ENCODE data around the gene NCKAP5L.
"Not testable (repeated sequence)": the region's sequence is repeated elsewhere in the genome, so short reads cannot be mapped to it uniquely, and the experiment has no call there.

Gene NCKAP5L

DNA sequence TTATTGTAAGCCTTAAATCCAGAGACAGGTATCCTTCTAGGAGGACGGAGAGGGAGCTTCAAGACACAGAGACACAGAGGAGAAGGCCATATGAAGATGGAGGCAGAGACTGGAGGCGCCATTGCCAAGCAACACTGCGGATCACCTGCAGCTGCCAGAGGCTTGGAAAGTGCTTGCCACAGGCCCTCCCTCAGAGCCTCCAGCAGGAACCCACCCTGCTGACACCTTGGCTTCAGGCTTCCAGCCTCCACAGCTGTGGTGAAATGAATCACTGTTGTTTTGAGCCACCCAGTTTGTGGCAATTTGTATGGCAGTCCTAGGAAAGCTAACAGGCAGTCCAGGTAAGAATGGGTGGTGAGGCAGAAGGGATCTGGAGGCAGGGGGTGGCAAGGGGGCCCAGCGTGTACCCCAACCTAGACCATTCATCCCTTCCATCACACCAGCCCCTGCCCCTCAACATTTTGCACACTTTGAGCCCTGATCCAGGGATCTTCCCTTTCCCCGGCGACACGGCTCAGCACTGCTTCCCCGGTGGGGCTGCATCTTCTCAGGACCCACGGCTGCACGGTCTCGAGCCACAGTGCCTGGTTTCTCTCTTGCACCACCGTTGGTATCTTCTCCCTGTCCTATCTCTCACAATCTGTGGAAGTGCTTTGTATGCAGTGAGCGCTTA is 37.0 kb upstream of the NCKAP5L start:
- no peak for DNase-seq

DNA sequence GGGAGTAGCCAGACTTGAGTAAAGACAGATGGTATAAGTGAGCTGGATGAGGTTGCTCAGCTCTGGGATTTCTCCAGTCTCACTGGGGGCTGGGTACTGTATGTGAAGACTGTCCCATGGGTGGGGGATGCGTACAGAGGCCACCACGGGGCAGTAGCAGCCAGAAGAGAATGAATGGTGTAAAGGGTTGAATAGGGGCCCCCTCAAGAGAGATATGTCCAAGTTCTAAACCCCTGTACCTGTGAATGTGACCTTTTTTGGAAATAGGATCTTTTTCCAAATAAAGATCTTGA is 36.5 kb upstream of the NCKAP5L start:
- DNase-seq, result no peak

DNA sequence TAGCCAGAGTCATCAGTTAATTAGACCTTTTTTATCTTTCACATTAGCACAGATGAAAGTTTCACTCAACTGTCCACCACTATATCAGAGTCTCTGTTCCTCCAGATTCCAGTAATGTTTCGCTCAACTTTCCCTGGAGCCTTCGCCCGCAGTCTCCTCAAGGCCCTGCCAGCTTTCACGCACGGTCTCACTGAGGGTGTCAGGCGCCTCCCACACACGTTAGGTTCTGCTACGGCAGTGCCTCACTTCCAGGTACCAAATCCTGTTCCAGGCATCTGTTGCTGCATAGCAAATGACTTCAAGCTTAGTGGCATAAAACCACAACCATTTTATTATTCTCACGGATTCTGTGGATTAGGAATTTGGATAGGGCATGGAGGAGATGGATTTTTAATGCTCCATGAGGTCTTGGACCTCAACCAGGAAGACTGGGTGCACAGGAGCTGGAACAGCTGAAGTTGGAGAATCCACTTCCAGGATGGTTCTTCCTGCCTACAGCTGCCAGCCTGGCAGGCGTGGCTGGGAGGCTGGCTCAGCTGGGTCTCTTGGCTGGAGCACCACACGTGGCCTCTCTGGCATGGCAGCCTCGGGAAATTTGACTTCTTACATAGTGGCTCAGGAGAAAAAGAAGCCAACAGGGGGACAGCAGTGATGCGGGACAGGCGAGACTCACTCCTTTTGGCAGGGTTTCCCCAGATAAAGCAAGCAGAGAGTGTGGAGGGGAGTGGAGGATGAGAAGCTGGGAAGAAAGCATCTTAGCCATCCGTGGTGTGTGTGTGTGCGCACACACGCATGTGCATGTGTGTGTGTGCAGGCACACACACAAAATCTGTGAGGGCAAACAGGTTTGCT is 36.0 kb upstream of the NCKAP5L start:
- DNase-seq, result no peak

DNA sequence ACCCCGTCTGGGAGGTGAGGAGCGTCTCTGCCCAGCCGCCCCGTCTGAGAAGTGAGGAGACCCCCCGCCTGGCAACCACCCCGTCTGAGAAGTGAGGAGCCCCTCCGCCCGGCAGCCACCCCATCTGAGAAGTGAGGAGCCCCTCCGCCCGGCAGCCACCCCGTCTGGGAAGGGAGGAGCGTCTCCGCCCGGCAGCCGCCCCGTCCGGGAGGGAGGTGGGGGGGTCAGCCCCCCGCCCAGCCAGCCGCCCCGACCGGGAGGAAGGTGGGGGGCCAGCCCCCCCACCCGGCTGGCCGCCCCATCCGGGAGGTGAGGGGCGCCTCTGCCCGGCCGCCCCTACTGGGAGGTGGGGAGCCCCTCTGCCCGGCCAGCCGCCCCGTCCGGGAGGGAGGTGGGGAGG is 32.7 kb upstream of the NCKAP5L start:
- DNase-seq, result not testable (repeated sequence)

DNA sequence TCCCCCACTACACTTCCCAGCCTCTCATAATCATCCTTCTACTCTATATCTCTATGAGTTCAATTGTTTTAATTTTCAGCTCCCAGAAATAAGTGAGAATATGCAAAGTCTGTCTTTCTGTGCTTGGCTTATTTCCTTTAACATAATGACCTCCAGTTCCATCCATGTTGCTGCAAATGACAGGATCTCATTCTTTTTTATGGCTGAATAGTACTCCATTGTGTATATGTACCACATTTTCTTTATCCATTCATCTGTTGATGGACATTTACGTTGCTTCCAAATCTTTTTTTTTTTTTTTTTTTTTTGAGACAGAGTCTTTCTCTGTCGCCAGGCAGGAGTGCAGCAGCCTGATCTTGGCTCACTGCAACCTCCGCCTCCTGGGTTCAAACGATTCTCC is 27.7 kb upstream of the NCKAP5L start:
- not testable (repeated sequence) for DNase-seq

DNA sequence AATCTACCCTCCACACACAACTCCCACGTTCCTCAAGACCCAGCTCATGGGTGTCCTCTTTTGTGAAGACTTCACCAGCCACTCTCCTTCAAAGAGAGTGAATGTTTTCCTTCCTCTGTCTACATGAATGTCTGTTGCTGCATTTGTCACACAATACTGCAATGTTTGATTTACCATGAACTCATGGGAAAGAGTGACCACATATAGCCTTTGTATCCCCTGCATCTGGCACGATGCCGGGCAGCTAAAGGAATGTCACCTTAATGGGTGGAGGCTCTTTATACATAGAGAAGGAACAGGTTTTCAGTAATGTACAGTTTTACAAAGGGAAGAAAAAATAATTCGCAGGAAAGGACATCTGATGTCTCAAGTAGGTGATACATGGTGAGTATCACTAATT is 26.8 kb upstream of the NCKAP5L start:
- no peak for DNase-seq

DNA sequence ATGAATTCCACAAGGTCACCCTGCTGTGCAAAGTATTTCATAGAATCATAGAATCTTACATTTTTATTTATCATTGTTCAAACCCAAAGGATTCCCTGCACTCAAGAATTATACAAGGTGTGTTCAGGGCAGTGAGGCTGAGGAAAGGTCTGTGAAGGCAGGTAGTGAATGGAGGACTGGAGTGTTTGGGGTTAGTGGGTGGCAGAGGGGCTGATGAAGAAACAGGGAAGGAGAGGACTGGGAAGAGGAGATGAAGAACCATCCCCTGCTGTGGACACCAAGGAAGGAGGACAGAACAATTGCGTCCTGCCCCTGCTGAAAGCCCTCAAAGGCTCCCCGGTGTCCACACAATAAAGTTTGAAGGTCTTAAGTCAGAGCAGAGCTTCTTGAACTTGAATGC is 25.5 kb upstream of the NCKAP5L start:
- DNase-seq, result no peak

DNA sequence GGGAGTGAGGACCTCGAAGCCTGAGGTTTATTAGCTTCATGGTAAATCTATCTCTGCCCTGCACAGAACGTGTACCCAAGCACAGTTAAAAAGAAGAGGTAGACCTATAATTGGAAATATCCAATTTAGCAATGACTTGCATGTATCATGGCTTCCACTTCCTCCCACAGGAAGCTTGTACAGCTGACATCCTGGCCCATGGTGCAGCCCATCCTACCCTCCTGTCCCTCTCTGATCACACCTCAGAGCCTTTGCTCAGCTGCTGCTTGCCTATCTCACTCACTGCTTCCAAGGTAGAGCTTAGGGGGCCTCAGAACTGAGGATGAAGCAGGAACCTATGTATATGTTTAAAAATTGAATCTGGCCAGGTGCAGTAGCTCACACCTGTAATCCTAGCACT is 18.9 kb upstream of the NCKAP5L start:
- no peak for DNase-seq

DNA sequence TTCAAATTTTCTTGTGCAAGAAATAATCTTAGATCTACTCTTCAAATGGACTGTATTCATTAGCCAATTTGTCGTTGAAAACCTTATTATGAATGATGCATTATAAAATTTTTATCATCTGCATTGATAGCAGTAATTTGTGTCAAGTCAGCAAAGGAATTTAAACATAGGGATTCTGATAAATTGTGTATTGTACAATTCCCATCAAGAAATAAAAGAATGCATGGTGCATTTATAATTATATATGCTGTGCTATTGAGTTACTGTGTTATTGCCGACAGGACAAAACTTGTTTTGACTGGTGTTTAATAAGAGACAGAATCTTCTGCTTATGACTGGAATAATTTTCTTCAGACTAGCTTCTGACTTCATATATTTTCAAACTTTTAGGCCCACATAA is 17.8 kb upstream of the NCKAP5L start:
- DNase-seq, result no peak

DNA sequence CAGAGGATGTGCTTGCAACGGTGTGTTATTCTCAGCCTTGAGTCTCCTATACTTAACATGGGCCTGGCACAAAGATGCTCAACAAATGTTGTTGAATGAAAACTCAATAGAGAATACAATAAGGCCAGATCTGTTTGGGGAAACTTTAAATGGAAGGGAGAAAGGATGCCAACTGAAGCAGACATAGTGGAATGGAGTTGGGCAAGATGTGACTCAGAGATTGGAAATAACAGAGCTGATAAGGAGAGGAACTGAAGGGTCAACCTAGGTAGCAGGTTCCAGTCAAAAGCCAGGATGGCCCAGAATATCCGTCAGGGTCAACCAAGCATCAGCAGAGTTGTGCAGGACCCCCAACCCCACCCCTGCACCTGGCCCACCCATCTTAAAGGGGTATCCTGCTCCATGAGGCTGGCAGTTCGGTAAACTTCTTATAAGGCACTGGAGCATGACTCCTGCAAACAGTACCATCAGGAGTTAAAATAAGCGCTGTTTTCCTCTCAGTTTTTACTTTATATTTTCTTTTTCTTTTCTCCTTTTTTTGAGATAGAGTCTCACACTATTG is 15.7 kb upstream of the NCKAP5L start:
- DNase-seq, result no peak

DNA sequence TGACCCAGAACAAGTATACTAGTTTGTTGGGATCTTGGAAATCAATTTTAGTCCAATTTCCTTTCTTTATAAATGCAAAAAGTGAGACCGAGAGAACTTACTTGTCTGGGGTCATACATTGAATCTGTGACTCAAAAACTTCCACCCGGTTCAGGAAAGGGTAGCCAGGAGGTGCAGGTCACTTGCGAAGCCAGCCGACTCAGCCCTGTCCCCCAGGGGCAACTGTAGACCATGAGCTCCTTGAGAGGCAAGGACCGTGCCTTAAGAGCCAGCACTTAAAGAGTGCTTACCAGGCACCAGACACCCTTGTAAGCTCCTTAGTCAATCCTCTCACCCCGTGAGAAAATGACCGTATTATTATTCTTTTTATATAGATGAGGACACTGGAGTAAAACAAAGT is 15.2 kb upstream of the NCKAP5L start:
- DNase-seq, result no peak

DNA sequence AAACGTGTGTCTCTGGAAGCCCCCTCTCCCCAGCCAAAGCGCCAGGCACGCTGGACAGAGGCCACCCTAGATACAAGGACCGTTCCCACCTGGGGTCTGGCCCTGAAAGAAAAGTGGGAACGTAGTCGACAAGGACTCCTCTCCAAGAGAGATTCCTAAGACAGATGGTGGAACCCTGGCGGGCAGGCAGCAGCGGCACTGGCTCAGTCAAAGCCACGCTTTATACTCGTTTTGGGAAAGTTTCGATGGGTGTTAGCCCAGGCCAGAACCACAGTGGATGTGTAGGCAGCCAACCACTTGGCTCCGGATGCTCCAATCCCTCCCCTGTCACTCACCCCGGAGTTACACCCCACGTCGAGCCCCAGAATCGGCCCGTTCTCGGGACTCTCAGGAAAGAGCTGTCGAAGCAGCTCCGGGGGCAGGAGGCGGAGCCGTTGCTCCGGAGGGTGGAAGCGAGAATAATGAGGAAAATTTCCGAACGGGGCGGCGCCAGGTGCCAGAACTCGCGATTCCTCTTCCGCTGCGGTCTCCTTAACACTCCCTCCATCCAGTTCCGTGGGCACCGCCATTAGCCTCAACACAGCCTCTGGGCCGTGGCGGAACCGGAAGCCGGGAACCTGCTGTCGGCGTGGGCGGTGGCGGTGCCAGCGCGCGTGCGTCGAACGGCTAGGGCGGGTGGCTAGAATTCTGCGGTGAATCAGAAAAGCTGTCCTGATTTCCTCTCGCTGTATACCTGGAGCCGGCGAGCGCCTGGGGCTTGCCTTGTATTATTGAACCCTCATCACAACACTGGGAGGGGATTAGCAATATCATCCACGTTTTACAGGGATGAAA is 14.5 kb upstream of the NCKAP5L start, which contains the start of gene BCDIN3D:
Gene BCDIN3D, minus strand, starts transcription at position 588 of the 834 bp plus-strand sequence. Its CDS starts 19 bp downstream, at position 569.
- peak; percentile 97 for DNase-seq

DNA sequence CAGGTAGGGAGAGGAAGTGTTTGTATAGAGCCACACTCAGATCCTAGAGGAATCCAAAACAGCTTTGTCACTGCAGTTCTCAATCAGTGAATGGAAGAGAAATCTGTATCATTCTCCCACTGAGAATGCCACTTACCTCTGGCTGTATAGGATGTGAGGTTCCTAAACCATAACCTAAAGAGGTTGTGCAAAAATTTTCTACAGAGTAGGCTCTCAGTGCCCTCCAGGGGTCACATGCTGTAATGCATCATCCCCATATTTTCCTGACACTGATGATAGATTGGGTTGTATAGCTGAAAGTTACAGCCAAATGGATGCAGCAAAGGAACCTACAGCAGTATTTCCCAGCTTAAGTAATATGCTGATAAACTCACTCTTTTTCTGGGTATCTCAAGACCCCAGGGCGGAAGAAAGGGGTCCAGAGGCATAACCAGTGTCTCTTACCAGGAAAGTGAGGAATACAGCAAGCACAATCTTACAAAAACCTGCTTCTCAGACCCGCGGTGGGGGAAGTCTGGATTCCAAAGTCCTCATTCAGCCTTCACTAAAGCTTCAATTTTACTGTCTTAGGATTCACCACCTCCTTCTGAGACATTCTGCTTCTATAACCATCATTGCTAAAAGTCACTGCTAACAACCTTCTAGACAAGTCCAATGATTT is 10.9 kb upstream of the NCKAP5L start:
- peak; percentile 50 for DNase-seq

DNA sequence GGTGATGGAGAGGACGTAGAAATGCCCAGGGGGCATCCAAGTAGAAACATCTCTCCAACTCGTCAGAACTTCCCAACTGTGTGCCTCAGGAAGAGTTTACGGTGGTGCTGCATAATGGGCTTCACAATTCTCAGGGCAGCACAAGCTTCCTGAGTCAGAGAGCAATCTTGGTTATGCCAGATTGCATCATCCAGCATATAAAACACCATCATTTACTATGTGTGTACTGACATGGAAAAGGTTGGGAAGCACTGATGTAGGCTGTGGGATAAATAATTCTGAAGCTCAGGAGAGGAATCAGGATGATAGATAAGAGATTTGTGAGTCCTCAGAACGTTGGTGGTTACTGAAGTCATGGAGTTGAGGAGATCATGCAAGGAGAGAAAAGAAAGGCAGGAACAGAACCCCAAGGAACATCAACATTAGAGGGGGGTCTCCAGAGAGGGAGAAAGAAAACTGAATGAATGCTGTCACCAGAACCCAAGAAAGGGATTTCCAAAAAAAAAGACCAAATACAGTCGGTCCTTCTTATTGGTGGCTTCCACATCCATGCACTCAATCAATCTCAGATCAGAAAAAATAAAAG is 4.7 kb upstream of the NCKAP5L start:
- no peak for DNase-seq

DNA sequence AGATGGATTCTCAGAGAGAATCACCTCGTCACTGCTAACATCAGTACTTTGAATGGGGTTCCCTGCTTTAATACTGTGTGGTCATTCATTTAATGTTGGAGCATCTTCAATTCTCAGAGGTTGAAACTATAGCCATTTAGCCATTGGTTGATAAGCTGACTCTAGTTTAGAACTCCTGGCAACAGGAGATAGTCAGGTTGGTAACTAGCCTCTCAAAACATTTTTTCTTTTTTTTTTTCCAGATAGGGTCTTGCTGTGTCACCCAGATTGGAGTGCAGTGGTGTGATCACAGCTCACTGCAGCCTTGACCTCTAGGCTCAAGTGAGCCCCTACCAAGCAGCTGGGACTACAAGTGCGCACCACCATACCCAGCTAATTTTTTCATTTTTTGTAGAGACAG is 3.5 kb upstream of the NCKAP5L start:
- no peak for DNase-seq

DNA sequence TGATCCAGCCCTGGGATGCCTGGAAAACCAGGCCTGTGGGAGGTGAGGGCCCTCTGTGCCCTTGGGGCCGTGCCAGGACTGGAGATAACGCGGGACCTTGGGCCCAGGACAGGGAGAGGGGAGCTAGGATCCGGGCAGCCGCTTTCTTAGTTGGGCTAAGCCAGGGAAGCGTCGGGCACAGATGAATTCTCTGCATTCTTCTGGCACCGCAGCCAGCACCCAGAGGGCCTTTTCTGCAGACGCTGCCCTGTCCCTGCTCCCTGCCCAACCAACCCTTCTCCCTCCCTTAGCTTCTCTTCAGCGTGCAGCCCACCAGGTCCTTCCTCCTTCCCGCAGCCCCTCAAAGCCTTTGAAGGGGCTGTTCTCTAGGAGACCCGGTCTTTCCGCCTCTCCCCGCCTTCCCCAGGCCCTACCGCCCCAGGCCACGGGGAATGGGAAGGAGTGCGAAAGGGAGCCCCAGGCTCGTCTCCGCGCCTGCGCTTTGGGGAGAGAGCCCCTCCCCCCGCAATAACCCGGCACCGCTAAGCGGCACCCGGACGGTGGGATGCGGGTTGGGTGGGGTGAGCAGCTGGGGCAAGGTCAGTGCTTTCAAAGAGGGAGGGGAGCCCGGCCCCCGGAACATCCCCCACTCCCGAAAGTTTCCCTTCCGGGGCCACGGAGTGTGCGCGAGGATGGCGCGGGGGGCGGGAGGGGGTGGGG is 663 bp downstream of the NCKAP5L start:
- peak; percentile 48 for DNase-seq

DNA sequence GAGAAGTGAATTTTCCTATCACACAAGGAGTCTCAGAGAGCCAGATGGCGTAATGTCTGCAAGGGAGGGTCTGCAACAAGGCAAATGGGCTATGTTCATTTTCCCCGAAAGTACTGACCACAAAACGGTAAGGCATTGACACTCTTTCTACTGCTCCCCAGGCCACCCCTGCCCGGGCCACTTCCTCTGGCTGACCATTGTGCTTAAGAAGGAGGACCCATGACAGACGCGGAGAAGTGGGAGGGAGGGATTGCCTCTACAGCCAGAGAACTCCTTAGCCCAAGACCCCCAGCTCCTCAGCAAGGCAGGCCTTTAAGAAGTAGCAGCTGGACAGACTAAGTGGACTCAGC is 1.2 kb downstream of the NCKAP5L start:
- DNase-seq, result no peak

DNA sequence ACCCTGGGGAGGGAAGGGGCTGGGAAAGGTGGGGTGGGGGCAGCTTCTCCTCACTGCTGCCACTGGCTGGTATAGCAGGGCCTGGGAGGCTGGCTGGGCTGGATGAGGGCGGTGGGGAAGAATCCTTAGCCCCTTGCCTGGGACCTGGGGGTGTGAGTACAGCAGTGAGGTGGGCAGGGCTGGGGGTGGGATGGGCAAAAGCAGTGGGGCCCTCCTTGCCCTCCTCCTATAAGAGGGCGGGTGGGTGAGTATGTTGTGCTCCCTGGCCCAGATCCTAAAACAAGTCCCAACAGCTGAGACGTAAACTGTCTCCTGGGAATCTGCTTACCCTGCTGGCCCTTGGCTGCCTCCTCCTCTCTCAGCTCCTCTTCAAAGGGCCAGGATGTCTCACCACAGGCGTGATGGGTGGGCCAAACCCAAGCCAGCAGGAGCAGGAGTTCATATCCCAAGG is 2.2 kb downstream of the NCKAP5L start:
- DNase-seq, result no peak

DNA sequence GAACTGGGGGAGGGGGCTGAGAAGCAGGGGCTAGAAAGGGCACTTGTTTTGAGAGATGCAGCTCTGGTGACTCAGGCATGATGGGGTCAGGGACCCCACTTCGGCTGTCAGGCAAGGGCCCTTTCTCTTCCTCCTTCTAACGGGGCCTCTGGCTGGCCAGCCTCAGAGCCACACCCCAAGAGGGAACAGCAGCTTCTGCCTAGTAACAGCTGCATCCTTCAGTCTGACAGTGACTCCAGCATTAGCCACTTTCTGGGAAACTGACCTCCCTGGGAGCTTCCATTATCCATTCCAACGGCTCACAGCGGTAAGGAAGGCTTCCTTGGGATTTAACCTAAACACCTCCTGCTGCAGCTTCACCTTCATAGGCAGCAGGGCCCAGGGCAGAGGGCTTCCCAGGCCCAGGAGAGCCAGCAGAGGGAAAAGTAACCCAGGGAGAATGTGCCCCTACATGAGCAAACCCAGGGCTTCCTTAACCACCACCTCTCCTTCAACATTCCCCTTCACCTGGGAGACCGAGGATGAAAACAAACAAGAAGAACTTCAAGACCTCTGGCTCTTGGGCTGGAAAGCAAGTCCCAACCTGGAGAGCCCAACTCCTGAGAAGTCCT is 2.7 kb downstream of the NCKAP5L start:
- no peak for DNase-seq

DNA sequence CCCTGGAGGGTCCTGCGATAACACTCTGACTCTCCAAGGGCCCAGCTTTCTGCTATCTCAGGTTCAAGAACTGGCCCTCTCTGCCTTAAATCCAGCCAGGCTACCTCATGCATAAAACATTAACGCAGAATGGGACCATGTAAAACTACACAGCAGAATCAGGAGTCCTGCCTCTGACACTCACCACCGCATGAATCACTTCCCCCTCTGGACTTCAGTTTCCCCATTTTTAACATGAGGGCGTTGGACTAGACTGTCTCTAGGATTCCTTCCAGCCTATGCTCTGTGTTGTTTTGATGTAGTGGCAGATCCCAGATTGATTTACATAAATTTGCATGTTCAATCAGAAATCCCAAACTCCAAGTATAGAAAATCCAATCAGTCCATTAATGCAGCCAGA is 3.3 kb downstream of the NCKAP5L start:
- DNase-seq, result no peak

DNA sequence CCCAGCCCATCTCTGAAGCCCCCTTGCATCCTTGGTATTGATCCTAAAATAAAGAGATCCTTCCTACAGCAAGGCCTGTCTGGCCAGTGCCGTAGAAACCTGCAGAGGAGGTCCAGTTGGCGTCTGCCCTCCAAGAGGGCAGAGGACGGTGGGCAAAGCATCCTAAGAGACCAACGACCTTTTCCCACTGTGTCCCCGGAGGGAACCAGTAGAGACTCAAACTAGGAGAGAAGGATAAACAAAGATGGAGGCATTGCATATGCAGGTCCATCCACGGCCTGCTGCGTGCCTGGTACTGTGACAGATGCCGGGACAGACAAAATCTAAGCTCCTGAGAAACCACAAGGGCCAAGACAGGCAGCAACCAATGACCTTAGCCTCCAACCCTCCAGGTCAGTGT is 3.8 kb downstream of the NCKAP5L start:
- no peak for DNase-seq
